GM21737 (cell line): ENCODE data around the gene PPP1R18.
"Not testable (repeated sequence)": the region's sequence is repeated elsewhere in the genome, so short reads cannot be mapped to it uniquely, and the experiment has no call there.

ENCODE experiments used
- ATAC-seq: cut with Tn5 transposase; IDR thresholded peaks from one replicate; pipeline ENCODE4 v1.9.1; 2021; ENCODE audit warnings: mild to moderate bottlenecking, moderate library complexity; ENCODE audit not compliant: unreplicated experiment

The PPP1R18 gene

DNA sequence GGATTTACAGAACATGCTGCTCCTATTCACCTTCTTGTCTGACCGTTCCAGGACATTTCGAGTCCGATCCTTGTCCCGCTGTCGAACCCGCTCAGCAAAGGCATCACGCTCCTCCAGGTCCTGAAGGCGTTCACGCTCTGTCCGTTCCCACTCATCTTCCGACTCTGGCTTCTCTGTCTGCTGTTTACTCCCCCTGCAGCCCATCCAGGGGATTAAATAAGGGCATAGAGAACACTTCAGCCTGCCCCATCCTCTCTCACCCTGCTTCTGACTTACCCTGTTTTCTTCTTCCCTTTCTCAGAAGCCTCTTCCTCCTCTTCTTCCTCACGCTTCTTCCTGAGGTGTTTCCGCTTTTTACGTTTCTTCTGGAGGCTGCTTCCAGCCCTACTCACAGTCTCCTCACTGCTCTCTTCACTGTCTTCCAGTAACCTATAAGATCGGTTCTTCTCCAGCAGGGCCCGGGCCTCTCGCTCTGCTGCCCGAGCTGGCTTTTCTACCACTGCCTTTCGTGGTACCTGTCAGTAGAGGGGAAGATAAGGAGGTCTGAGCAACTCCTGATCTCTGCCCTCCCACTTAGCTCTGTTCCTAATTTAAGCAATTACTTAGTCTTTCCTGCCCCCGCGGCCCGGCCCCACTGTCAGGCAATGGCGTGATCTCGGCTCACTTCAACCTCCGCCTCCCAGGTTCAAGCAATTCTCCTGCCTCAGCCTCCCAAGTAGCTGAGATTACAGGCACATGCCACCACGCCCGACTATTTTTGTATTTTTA is 15.5 kb downstream of the PPP1R18 start:
- ATAC-seq: no peak

DNA sequence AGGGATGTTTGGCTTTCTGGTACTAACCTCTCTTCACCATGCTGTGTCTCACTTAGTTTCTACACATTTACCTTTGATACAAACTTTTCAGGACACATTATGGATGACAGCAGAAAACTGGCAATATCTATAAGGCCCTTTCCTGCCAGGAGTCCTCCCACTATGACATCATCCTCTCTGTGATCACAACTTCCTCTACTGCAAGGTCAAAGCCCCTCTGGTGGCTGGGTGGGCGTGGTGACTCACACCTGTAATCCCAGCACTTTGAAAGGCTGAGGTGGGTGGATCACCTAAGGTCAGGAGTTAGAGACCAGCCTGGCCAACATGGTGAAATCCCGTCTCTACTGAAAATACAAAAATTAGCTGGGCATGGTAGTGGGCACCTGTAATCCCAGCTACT is 20.1 kb downstream of the PPP1R18 start:
- not testable (repeated sequence) for ATAC-seq

GRCh38 chr6:30664994-30665767 is 21.3 kb downstream of the PPP1R18 start:
- ATAC-seq: no peak

DNA sequence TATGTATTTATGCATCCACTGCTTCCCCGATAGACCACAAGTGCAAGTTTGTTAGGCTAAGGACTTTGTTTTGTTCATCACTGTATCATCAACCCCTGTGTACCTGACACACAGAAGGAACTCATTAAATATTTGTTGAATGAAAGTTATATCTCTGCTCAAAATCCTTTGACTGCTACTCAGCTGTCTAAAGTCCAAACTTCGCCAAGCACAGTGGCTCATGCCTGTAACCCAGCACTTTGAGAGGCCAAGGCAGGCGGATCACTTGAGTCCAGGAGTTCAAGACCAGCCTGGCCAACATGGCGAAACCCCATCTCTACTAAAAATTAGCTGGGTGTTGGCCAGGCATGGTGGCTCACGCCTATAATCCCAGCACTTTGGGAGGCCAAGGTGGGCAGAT is 28.5 kb downstream of the PPP1R18 start:
- not testable (repeated sequence) for ATAC-seq

DNA sequence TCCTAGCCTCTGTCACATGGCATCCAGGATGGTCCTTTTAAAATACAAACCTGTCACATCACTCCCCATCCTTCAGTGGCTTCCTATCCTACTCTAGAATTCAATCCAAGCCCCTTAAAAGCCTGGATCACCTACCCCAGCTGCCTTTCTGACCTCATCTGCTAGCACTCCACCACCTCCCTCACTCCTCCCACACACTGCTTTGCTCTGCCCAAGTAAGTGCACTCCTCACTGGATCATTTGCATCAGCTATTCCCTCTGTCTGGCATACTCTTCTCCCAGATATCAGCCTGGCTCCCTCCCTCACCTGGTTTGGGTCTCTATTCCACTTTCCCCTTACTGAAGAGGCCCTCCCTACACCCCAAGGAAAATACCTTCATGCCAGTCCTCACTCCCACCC is 29.0 kb downstream of the PPP1R18 start:
- ATAC-seq: no peak

GRCh38 chr6:30656513-30656912 is 29.9 kb downstream of the PPP1R18 start:
- no peak for ATAC-seq

- no peak for ATAC-seq
Measured at GRCh38 chr6:30655743-30656094, 30.7 kb downstream of the PPP1R18 start.

DNA sequence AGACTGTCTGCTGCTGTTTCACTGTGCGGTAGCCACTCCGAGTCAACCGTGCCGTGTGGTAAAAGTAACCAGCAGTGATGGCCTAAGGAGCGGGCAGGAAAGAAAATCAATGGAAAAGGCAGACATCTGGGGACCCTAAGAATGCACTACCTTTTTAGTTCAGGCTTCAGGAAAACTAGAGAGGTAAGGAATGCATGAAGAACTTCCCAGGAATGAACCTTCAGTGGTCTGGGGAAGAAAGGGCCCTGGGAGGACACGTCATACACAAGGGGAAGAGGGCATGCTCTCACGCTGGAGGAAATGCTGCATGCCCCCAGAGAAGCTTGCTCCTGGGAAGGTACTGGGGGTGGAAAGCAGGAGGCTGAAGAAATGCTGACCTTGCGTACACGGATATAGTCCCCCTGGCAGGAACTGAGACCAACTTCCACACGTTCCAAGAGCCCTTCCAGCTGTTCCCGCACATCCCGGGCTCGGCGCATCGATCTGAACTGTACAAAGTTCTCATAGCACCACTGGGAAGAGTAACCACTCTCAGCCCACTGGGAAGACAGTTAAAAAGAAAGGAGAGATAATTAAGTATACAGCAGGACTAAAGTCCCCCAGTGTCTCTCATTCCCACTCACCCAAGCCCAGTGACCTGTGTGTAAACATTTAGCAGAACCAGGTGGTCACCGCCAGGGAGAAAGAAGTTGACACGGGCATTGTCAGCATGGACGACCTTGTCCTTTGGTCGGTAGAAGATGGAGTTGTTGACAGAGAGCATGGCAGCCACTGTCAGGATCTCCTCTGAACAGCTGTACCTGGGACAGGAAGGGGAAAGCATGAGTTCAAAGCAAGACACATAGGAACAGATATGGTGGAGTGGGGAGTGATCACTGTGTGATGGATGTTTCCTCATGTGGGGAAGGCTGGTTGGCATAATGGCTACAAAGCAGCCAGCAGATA is 31.4 kb downstream of the PPP1R18 start:
- no peak for ATAC-seq

- ATAC-seq: no peak
Measured at GRCh38 chr6:30651143-30651542, 35.3 kb downstream of the PPP1R18 start.

GRCh38 chr6:30647242-30648116 is 39.0 kb downstream of the PPP1R18 start:
- peak; percentile 57 for ATAC-seq

- peak; percentile 41 for ATAC-seq
Measured at GRCh38 chr6:30646450-30647241, 39.8 kb downstream of the PPP1R18 start, which contains the start of gene C6orf136. Gene C6orf136 (plus strand): TSS chr6:30647133. CDS start chr6:30647232, 99 bp downstream.

DNA sequence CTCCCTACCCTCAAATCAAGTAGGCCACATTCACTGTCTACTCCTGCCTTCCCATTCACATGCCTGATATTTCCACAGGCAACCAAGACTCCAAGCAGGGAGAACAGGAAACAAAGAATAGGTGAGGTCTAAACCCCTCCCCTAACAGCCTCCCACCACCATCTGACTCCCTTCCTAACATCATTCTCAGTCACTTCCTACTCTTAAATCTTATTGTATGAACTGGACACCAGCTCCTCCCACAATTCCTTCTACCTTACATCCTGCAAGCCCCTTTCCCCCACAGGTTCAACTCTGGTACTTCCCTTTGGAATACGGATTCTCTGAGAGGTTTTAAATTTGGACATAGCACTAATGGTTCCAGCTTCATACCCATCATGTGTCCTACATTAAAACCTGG is 40.5 kb downstream of the PPP1R18 start:
- ATAC-seq: no peak

- ATAC-seq: no peak
Measured at GRCh38 chr6:30644769-30645168, 41.7 kb downstream of the PPP1R18 start.

DNA sequence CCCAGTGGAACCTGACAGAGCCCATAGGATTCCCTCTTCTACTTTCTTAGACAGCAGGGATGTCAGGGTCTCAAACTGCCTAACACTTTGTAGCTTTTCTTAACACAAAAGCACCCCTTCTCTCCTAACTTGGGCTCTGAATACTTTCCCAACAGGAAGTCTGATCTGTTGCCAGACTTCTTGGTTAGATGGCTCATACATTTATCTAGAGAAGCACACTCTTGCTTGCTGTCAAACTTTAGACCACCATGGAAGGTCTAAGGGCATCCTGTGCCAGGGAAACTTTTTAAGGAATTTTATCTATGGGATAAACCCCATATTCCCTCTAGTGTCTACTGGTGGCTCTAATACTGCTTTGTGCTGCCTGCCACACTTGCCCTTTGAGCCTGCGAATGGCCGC is 42.8 kb downstream of the PPP1R18 start:
- ATAC-seq: no peak

DNA sequence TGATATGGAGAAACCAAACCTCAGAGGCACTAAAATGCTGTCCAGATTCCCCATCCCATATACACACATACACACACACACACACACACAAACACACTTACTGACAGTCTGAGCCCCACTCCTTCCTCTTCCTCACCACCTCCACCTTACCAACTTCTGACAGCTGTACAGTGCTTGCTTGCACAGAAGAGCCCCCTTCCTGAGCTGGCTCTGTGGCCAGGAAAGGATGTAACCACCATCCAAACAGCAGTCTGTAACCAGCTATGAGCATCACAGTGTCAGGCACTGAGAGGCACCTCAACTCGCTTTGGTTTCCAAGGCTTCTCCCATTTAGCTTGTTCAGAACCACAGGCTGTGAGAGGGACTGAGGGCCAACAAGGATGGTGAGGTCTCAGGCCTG is 45.4 kb downstream of the PPP1R18 start:
- ATAC-seq: no peak

DNA sequence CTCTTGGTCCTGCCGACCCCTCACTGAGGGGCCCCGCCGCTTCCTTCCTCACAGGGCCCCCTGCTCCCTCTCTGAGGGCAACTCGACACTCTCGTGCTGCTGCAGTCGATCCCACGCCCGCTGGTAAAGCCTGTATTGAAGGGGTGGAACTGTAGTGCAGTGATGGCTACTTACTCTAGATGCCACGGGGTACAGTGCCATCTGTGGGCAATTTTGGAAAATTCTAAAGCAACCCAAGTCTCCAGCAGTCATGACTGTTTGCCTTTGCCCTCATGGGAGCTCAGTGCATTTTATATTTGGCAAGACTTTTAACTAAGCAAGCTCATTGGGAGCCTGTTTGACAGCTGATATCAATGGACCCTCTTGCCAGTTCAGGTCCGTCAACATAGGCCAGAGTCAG is 46.0 kb downstream of the PPP1R18 start:
- ATAC-seq: no peak

- no peak for ATAC-seq
Measured at GRCh38 chr6:30635834-30636233, 50.6 kb downstream of the PPP1R18 start.

DNA sequence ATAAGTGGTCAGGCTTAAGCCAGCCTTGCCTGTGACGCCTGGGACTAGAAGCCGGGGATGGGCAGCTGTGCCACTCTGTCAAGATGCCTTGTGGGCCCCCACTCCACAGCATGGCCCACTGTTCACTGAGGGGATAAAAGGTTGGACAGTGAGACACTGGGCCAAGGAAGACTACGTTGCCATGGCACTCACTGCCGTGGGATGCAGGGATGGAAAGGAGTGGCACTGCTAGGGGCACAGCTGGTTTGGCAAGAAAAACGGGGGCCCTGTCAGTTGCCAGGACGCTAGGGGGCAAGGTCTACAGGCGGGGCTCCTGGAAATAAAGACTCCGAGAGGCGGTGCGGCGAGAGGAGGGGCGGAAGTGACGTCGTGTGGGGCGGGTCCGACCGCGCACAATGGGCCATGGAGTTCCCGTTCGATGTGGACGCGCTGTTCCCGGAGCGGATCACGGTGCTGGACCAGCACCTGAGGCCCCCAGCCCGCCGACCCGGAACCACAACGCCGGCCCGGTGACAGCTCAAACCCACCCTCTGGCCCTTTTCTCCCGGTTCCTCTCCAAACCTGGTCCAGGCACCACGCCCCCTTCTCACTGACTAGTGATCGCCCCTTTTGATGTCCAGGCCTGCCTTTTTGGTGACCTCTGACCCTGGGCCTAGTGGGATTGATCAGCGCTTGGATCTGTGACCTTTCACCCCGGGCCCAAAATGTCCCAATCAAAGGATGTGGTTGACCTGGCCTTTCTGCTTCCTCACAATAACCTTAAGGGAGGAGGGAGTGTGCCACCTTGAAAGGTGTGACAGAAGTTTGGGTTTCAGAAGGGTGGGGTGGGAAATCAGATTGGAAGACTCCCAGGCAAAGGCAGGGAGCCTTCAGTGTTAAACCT is 59.7 kb downstream of the PPP1R18 start, which contains the start of gene ATAT1:
TSS of gene ATAT1 (plus strand) at position 391 of the 883 bp plus-strand sequence.
- ATAC-seq: peak; percentile 84
